GM21423 (cell line): Measurements from ENCODE around the gene POU5F2.

Experiments used
- ATAC-seq: cut with Tn5 transposase; IDR thresholded peaks from one replicate; pipeline ENCODE4 v1.9.1; 2021; ENCODE audit warnings: mild to moderate bottlenecking, moderate library complexity; ENCODE audit not compliant: unreplicated experiment

POU5F2 gene, protein sequence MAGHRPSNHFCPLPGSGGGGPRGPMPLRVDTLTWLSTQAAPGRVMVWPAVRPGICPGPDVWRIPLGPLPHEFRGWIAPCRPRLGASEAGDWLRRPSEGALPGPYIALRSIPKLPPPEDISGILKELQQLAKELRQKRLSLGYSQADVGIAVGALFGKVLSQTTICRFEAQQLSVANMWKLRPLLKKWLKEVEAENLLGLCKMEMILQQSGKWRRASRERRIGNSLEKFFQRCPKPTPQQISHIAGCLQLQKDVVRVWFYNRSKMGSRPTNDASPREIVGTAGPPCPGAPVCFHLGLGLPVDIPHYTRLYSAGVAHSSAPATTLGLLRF

DNA sequence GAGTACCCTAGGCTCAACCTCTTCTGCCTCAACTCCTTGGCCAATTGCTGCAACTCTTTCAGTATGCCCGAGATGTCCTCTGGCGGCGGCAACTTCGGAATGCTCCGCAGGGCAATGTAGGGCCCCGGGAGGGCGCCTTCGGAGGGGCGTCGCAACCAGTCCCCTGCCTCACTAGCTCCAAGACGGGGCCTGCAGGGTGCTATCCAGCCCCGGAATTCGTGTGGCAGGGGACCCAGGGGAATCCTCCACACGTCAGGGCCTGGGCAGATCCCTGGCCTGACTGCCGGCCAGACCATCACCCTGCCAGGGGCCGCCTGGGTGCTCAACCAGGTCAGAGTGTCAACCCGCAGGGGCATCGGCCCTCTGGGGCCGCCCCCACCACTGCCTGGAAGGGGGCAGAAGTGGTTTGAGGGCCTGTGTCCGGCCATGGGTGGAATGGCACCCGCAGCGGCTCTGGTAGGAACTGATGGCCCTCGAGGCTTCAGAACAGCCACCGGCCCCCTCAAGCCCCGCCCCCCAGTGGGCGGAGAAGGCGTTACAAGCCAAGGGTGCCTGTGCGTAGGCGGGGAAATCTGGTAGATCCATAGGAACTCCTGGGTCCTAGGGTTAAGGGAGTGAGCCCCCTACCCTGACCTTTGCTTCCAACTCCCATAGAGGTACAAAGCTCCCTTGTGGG, at the start of gene POU5F2:
POU5F2 (minus strand) TSS at position 465 of the 676 bp plus-strand sequence; CDS start at position 428, 37 bp downstream.
- no peak for ATAC-seq

DNA sequence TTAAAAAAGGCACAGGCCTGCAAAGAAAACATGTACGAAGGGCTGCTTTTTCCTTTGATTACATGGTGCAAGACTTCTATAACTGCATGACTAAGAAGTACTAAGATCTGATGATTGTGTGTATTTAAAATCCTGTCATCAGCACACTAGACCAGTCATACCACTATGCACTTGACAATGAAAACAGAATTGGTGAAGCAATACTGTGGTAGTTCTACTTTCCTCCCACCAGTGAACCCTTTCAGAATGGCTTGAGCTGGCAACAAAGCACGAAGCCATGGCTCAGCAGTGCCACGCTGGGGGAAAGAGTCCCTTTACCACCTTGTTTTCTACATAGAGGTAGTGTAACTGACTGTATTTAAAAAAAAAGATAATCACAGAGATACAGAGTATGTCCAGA, 49.0 kb upstream of the POU5F2 start:
- no peak for ATAC-seq

DNA sequence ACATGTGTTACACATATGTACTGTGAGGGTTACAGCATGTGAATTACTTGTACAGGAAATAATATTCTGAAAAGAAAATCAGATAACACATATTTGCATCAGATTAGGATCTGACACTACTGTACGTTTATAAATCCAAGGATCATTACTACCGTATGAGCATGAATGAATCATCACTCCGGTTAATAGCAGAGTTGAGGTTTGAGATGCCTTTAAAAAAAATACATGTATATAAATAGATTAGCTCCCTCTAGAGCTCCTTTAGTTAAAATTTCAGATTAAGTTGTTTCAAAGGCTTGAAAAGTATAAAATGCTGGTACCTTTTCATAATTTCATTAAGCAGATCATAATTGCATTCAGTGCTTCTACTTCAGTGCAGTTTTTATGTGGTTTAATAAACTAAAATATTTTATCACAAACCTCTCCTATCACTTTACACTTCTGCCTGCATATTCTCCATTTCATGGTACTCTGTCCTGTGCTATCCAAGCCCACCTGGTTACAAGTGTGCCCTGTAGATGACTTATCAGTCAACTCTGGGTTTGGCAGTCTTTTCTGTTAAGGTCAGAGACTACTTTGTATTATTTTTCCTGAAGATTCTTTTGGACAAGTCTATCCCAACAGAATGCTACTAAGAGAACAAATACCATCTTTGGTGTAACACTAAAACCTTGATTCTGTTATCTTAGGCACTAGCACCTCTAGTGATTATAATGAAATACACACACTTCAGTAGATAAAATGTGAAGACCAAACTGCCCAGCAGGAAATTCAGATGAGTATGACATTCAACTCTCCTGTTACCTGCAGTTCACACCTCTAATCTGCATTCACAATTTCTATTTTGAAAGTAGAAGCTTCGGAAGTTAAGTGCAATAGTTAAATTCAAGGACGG, 48.0 kb upstream of the POU5F2 start:
- no peak for ATAC-seq

DNA sequence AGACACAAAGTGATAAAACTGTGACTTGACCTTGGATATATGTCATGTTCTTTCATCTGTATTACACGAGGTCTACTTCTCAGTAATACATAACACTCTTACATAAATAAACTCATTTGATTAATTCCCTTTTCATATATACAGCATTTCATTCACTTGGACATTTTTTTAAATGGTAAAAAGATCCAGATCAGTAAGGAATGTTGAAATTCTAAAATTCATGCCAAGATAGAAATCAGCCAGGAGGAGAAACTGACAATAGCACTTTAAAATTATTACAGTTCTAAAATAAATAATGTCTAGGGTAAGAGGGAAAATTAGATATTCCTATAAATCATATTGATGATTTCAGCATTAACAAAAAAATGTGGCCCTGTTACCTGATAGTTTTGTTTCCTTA, 46.2 kb upstream of the POU5F2 start:
- ATAC-seq = no peak

DNA sequence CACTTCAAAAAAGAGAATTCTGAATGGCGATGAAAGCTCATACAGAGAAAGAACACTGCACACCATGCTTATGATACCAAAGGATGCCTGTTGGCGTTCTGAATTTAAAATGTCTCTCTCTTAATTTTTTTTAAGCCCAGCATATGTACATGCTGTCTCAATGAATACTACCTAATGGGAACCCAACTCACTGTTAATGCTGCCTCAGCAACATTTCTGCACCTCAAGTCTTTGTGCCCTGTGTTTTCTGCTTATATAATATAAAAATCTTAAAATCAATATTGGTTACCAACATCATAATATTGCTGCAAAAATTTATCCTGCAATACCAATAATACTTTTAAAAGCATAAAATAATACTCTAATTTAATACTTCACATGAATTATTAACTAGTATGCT, 44.1 kb upstream of the POU5F2 start:
- no peak for ATAC-seq

DNA sequence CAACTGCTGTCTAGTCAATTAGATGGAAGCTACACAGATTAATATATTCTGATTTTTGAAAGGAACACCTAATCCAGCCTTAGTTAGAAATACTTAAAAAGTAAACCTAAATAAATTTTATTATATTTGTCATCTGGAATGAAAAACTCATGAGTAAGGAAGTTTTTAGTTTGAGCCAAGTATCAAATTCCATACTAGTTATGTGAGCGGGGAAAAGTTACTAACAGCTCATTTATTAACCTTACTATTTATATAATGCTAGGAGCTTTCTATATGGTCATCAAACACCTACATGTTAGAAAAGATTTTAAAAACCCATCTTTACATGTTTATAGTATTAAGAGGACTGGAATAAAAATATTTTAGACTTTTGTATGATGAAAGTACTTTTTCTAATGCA, 41.6 kb upstream of the POU5F2 start:
- no peak for ATAC-seq

DNA sequence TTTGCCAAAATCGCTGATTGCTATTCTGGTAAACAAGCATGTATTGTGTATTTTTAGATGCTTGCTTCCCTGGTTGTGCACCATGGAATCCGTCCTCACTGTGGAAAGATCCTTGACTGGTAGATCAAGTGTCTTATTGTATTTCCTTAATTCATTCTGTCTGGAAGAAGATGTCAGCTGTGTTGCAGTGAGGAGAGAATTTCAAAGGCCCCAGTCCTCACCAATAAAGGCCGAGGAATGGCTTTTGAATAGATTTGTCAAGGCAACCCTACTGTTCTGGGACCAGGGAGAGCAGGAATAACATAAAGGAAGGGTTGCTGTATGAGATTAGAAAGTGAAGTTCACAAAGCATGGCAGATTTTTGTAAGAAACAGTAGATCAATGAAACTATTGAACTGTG, 36.2 kb upstream of the POU5F2 start:
- ATAC-seq = no peak

DNA sequence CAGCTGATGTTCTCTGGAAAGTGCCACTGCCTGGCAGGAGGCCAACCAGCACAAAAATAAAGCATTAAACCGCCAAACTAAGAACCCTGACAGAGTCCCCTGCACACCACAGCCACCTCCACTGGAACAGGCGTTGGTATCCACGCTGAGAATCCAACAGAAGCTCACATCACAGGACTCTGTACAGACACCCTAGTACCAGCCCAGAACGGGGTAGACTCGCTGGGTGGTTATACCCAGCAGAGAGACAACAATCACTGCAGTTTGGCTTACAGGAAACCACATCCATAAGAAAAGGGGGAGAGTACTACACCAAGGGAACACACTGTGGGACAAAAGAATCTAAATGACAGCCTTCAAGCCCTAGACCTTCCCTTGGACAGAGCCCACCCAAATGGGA, 15.0 kb upstream of the POU5F2 start:
- no peak for ATAC-seq

DNA sequence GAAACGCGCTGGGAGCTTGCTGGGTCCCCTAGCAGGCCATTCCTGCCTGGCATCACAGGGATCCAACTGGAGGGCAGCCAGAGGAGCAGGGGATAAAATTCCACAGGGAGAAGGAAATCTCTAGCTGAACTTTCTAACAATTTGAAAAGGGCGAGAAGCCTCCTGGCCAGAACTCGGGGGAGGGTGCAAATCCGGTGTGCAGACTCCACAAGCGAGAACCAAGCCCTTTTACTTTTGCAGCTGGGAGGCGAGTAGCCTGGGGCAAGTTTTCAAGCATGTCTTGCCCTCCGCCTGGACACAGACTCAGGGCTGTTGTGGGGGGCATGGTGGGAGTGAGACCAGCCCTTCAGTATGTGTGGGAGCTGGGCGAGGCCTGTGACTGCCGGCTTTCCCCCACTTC, 14.3 kb upstream of the POU5F2 start:
- ATAC-seq = no peak

DNA sequence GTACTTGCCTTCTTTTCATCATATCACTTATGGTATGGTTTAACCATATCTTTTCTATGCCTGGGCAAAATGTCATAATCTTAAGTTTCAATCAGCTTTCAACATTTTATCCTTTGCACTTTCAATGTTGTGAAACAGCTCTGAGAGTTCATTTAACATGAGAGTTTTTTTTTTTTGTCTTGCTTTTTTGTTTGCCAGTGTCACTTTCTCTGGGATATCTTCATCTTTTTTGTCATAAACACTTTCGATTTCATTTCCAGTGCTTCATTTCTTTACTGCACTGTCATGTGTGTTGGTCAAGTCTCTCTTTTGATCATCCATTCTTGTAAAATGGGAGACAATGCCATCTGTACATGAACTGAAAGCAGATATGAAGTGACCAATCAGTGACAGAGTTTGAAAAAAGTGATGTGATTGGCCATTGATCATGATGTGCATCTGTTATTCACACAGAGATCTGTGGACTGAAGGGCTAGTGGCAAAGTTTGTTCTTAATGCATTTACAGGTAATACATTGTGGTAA, 7.5 kb upstream of the POU5F2 start:
- ATAC-seq = no peak

DNA sequence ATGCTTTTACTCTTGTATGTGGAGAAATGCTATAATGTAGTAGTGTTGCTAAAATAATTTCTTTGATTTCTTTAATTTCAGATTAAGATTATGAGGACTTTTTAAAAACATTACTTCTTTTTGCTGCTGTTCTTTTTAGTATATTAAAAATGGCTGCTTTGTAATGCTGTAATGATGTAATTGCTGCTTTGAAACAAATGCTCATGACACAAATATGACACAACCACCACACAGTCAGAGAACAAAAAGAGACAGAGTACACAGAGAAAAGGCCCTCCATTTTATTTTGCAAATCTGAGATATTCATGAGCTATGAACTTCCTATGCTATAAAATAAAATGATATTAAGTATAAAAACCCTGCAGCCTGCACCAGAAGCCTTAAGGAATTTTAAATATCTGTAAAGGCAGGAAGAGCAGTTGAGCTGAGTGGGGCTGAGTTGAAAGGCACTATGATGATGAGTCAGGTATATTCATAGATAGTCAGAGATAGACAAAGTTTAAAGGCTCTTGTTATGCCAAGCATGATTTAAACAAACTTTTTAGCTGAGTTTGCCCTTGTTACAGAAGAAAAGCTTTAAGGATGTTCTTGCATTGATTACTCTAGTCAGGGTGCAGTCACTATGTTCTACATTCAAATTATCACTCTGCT, 5.1 kb upstream of the POU5F2 start:
- ATAC-seq = no peak

DNA sequence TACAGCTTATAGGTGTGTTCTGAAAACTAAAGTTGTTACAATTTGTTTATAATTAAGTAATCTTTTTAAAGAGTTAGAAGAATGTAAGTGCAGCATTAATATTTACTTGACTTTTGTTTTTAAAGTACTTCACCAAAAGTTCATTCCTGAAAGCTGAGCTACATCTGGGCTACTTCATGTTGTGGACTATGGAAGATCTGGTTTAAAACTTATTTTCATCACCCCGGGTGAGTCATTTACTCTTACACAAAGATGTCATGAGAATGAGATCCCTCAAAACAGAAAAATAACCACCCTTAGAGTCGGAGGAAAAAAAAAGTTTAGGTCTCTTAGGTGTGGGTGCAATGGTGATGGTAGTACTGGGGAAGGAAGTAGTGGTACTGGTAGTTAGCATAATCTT, 5.1 kb downstream of the POU5F2 start:
- ATAC-seq = no peak

DNA sequence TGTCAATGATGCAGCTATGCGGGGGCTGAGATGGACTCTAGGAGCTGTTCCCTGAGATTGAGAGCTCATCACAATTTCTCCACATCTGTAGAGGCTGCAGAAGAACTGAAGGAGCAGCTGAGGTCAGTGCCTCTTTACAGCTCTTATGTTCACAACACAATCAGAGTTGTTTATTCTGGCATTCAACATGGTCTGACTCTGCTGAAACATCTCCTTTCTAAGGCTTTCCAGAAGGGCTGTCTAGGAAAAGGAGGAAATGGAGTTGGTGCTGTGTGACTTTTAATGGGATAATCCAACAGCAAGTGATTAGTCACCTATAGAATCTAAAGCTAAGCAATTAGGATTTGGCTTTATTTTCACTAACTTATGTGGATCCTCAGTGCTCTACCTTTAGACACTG, 6.0 kb downstream of the POU5F2 start:
- no peak for ATAC-seq

DNA sequence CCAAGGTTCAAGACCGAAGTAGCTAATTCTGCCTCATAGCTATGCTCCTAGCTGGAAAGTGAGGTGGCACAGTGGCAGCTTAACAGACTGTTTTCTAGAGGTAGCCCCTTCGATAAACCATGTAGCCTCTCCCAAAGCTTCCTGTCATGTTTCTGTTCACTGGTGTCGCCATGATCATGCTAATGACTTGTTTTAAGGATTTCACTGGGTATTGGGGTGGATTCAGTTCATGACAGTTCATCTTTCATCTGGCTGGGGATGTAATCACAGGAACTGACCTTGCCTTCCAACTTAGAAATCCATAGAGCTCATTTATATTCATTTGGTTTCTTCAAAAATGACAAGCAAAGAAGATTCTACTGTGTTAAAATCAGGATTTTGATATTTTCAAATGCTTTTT, 9.4 kb downstream of the POU5F2 start:
- no peak for ATAC-seq

DNA sequence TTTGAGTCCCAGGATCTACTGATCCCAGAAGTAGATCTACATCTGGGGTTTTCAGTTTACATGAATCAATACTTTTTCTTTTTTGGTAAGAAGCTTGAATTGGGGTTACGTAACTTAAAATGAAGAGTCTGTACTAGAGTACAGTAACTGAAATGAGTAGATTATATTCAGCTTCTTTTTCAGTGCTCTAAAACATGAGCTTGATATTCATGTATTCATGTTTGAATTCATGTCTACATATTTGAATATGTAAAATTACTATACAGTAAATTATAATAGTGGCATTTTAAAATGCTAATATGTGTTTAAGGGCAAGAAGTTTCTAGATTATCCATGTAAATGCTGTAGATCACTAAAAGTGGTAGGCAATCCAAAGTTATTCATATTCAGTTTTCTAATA, 14.8 kb downstream of the POU5F2 start:
- no peak for ATAC-seq

DNA sequence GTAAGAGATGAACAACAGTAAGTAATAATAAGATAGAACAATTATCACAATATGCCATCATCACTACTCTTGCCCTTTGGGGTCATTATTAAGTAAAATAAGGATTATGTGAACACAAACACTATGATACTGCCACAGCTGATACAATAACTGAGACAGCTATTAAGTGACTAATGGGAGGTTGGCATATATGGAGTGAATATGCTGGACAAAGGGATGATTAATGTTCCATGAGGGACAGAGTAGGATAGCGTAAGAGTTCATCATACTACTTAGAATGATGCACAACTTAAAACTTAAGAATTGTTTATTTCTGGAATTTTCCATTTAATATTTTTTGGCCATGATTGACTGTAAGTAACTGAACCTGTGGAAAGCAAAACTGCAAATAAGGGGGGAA, 16.6 kb downstream of the POU5F2 start:
- ATAC-seq = no peak

DNA sequence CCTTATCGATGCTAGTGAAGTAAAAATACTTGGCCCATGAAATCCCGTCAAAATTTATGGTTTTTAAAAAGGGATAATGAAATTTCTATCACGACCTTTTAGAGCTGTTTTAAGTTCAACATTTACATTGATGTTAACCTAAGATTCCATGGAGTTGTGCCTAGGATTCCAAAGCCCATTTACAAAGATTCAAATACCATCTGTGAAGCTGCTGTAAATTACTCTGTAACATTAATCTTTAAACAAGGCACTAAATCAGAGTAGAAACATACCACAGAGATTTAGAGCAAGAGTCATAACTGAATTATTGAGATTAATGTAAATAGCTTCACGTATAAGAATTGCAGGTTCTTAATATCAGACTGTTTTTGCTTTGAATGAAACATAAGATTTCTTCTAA, 17.7 kb downstream of the POU5F2 start:
- ATAC-seq = no peak

DNA sequence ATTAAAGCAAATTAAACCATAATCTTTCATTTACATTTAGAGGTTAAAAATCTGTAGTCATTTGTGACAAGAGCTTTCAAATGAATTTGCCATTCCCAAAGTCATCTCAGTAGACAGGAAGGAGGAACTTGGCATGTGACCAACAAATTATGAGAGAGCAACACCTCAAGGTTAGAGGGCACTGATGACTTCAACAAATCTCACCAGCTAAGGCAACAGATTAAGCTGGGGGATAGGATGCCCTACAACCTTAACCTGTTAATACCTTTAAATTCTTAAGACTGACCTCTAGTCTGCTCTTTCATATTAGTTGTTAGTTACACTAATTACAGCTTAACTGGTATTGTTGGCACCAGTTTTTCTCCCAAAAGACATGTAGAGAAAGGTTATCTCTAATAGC, 18.4 kb downstream of the POU5F2 start:
- ATAC-seq = no peak

DNA sequence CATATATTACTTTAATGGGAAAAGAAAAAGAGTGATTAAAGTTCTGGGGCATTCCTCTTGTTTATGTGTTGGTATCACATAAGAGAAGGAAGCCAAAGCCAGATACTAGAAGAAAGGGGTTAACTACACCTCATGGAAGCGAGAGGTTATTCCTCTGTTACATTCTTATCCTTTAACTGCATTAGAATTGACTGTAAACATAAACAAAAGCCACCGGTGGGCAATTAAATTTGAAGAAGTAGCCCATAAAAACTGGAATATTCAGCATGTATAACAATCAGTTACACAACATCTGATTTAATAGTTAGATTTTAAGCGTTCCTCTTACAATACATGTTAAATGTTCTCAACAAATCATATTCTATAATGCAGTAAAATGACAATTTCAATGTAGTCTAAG, 18.8 kb downstream of the POU5F2 start:
- no peak for ATAC-seq

DNA sequence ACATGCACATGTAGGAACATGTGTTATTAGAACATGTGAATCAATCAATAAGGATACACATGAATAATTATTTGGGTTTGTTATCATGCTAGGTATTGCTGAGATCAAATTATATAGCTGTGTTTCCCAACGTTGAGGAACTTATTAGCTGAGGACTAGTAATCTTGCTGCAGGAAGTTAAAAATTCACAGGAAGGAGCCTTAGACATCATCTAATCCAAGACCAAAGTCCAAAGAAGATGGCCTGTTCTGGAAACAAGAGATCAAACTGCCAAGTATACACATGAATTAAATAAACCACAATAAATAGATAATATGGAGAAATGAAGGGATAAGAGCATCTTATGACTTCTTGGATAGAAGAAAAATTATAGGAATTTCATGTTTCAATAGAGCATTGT, 19.9 kb downstream of the POU5F2 start:
- no peak for ATAC-seq

DNA sequence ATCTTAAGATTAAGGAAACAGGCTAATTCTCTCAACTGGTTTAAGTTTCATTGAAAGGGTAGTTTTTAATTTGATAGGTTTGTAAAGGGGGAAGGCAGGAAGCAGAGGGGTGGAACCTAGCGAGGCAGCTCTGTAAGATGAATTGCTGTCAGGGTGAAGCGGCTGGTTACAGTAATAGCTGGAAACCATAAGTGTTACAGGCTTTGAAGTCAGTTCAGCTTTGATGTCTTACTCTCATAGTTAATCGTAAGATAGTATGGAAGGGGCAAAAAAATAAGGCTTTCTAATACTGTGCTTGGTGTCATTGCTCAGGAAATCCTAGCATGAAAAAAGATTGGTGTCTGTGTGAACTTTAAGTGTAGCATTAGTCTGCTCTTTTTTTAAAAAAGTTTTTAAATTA, 20.3 kb downstream of the POU5F2 start:
- ATAC-seq = no peak
